Stomach smooth muscle (tissue), 2 donors: ENCODE results near the gene NUAK1.

Source experiments
- H3K27ac ChIP-seq: one replicate; pipeline ENCODE4 v1.7.0; 2013; ENCODE audit warnings: mild to moderate bottlenecking, low read length, inconsistent platforms
- H3K27me3 ChIP-seq, 2 donors: one replicate each; pipeline ENCODE4 v1.7.0; 2013; ENCODE audit warnings: low read length in 2 of 2; ENCODE audit not compliant: insufficient read depth in 2 of 2, control insufficient read depth in 1 of 2
- H3K36me3 ChIP-seq, 2 donors: one replicate each; pipeline ENCODE4 v1.7.0; 2013; ENCODE audit warnings: low read length in 2 of 2; ENCODE audit not compliant: control insufficient read depth in 2 of 2, insufficient read depth in 2 of 2
- H3K4me1 ChIP-seq: one replicate; pipeline ENCODE4 v1.7.0; 2013; ENCODE audit warnings: low read length; ENCODE audit not compliant: control insufficient read depth, insufficient read depth
- H3K4me3 ChIP-seq, 2 donors: one replicate each; pipeline ENCODE4 v1.7.0; 2013; ENCODE audit warnings: low read length in 2 of 2
- H3K9ac ChIP-seq, 2 donors: one replicate each; pipeline ENCODE4 v1.7.0; 2013; ENCODE audit warnings: low read length in 2 of 2, mild to moderate bottlenecking in 1 of 2
- H3K9me3 ChIP-seq, 2 donors: one replicate each; pipeline ENCODE4 v1.7.0; 2013; ENCODE audit warnings: low read length in 2 of 2; ENCODE audit not compliant: control insufficient read depth in 2 of 2
- donor health status: healthy.
- donor health status: Pancreatic carcinoma.

NUAK1 gene

DNA sequence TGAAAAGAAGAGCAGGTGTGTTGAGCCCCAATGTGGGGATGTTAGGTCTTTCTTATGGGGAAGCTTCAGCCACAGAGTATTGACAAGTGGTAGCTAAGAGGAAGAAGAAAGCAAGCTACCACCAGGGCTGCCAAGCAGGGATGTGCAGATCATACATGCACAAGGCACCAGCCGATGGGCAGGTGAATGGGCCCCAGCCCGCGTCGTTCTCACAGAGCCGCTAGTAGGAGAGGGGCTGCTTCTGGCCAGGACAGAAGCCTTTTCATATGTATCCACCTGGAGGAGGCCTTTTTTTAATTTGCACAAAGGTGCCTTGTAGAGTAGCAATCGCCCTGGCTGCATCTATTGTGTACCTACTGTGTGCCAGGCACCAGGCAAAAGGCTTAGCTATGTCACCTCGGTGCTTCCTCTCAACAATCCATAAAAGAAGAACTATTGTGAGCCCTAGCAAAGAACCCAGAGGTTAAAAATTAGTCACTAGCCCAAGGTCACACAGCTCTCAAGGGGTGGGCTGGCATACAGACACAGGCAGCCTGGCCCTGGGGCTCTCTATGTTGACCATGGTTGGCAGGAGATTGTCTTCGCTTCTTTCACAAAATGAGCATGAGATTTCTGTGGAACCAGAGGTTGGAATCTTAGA lies 8.2 kb downstream of the NUAK1 start:
- Histone ChIP-seq H3K4me3 (no peak overlapping the region), H3K36me3 (no peaks in the 10 kb centered on the region), H3K27me3 (no peaks in the 10 kb centered on the region), H3K9me3 (no peaks in the 10 kb centered on the region), H3K9ac (no peak overlapping the region), H3K4me1 (peaks cover 47% of the 10 kb centered on the region), H3K27ac (no peak overlapping the region)

DNA sequence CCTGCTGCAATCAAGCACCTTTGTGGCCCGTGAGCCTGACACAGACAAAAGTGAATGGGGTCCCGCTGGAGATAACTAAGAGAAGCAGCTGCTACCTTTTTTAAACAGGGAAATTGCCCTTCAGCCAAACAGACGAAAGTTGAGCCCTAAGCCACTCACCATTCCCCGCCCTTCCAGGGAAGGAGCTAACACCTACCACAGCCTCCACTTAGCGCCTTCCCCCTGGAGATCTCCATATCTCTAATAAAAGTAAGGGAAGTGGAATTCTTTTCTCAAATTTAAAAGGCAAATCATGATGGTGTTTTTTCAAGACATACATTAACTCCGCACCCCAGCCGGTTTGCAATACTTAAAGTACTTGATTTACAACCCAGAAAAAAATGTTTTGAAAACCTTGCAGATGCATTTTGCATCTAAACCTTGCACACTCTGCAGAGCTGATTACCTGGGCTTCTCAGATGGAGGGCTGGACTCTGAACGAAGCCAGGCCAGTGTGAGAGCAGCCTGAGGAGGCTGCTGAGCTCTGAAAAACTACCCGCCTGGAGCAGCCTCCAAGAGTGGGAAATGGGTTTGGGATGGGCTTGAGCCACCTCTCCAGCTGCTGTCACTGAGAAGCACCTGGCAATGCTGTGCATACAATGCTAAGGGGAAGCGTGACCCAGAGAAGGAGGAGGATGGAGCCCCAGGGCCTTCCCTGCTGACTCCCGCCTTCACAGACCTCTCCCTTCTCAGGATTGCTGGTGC lies 10.0 kb downstream of the NUAK1 start:
- no peaks in the 10 kb centered on the region for H3K9me3 ChIP-seq
- H3K4me1 ChIP-seq: peaks cover 33% of the 10 kb centered on the region
- H3K27me3 ChIP-seq: no peaks in the 10 kb centered on the region
- H3K27ac ChIP-seq: no peak overlapping the region
- H3K4me3 ChIP-seq: no peak overlapping the region
- no peaks in the 10 kb centered on the region for H3K36me3 ChIP-seq
- H3K9ac ChIP-seq: no peak overlapping the region

DNA sequence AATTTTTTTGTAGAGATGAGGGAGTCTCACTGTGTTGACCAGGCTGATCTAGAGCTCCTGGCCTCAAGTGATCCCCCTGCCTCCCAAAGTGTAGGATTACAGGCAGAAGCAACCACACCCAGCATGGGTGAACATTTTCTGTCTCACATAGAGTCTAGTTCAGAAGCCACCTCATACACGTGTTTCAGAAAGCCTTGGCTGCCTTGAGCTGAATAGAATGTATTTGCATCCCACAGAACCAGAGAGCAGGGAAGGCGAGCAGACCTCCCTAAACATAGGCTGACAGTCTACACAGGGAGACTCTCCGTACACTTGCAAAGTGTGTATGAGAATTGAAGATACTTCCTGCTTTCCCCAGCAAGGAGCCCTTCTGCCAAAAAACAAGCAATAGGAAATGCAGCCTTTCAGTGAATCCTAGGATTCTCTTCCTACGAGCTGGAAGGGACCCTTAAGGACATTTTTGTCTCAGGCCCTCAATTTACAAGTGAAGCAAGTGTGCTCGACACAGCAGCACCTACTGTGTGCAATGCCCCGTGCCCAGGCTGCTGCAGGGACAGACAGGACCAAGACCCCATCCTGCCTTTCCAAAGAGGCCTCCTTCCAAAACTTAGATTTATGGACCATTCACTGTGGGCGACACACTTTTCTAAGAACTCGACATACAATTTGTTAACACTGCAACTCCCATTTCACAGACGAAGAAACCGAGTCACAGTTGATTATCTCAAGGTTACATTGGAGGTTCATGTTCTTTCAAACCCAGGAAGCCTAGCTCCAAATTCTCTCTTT lies 11.2 kb downstream of the NUAK1 start:
- no peaks in the 10 kb centered on the region for H3K36me3 ChIP-seq
- no peaks in the 10 kb centered on the region for H3K27me3 ChIP-seq
- H3K9ac ChIP-seq: no peak overlapping the region
- no peak overlapping the region for H3K4me3 ChIP-seq
- H3K4me1 ChIP-seq: peaks cover 30% of the 10 kb centered on the region
- H3K9me3 ChIP-seq: no peaks in the 10 kb centered on the region
- no peak overlapping the region for H3K27ac ChIP-seq

DNA sequence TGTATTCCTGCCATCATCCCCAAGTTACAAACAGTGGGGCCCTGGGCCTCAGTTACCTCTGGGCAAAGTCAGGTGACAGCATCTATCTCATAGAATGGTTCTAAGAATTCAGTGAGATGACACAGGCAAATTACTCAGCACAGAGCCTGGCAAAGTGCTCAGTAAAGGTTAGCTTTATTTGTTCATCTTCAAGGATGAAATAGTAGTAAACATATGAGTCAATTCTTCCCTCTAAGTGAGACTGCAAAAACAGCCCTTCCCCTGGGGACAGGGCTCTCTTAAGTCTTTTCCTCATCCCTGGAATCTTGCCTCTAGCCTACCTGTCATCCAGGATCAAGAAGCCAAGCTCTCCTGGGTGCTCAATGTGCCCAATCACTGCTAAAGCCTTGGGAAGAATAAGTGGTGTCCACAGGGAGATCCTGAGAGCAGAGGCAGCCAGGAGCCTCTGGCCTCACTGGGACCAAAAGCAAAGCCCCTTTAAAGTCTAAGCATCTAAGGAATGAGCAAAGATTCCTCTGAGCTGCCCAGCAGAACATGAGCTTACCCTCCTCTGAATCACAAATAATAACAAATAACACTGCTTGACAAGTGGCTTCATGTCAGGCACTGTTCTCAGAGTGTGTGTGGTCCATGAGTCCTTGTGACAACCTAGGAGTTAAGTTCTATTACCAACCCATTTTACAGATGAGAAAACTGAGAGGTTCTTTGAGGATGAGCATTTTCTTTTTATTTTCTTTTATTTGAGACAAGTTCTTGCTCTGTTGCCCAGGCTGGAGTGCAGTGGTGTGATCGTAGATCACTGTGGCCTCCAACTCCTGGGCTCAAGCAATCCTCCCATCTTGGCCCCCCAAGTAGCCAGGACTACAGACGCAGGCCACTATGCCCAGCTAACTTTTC lies 12.1 kb downstream of the NUAK1 start:
- no peak overlapping the region for H3K27ac ChIP-seq
- peaks cover 27% of the 10 kb centered on the region for H3K4me1 ChIP-seq

DNA sequence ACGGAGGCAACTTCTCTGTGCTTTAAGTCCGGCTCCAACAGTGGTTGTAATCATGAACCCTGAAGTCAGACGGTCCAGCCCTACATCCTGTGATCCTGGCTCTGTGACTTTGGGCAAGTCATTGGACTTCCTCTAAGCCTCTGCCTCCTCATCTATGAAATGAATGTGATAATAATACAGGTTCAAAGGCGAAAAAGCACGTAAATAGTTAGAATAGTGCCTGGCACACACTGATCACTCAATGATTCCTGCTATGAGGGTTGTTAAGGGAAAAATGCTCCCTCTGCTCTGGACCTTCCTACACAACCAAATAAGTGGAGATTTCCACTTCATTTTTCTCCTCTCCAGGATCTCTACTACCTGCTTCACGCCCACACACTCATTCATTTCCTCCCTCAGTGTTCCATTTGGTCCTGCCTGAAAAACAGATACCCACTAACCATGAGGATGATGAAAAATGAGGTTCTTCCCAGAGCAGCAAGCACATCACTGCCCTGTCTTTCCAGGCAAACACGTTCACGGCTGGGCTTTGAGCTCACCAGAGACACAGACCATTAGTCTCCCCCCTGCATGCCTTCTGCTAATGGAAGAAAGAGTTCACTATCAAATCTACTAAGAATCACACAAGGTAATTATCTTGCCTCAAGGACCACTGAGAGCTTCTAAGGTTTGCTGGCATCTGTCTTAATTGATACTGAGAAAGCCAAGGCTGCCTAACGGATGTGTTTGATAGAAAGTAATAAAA lies 13.2 kb downstream of the NUAK1 start:
- H3K4me1 ChIP-seq: peaks cover 24% of the 10 kb centered on the region

More for the DNA sequence above, 12.1 kb downstream of the NUAK1 start:
- no peak overlapping the region for H3K4me3 ChIP-seq
- no peaks in the 10 kb centered on the region for H3K9me3 ChIP-seq
- no peaks in the 10 kb centered on the region for H3K36me3 ChIP-seq
- no peaks in the 10 kb centered on the region for H3K27me3 ChIP-seq
- no peak overlapping the region for H3K9ac ChIP-seq

DNA sequence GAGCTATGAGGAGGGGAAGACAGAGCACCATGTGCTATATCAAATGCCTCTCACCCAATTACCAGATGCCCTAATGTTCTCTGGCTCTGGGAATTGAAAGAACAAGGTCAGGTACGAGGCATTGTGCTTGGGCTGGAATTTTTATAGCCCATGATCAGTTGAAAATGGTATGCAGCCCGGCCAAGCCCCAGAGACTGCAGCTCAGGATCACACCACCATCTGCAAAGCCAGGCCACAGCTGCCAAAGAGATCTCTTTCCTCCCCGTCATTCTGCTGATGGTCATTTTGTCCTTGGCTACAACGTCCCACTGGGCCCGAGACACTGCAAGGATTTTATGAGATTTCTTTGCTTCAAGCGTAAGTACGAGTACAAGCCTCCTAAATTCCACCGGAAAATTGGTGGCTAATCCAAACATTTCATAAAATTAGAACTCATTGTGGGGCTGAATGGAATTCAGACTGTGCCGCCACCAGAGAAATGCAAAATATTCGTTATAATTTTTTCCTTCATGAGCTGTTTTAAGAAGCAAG lies 15.1 kb downstream of the NUAK1 start:
- H3K27ac ChIP-seq: no peak overlapping the region
- no peaks in the 10 kb centered on the region for H3K36me3 ChIP-seq
- H3K4me3 ChIP-seq: no peak overlapping the region
- H3K27me3 ChIP-seq: no peaks in the 10 kb centered on the region
- H3K9me3 ChIP-seq: no peaks in the 10 kb centered on the region
- no peak overlapping the region for H3K9ac ChIP-seq
- peaks cover 24% of the 10 kb centered on the region for H3K4me1 ChIP-seq

More for the DNA sequence above, 13.2 kb downstream of the NUAK1 start:
- no peaks in the 10 kb centered on the region for H3K9me3 ChIP-seq
- H3K36me3 ChIP-seq: no peaks in the 10 kb centered on the region
- no peaks in the 10 kb centered on the region for H3K27me3 ChIP-seq
- H3K27ac ChIP-seq: no peak overlapping the region
- no peak overlapping the region for H3K4me3 ChIP-seq
- H3K9ac ChIP-seq: no peak overlapping the region

DNA sequence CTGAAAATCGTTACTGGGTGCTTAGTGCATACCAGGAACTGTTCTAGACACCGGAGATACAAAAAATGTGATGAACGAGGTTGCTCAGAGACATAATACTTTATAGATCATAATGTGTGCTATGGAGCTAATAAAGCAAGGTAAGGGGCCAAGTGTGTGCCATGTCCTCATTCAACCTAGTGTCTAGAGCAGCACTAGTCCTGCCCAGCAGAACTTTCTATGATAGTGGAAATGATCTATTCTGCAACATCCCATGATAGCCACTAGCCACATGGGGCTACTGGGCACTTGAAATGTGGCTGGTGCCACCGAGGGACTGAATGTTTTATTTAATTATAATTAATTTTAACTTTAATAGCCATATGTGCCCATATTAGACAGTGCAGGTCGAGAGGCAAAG lies 15.6 kb downstream of the NUAK1 start:
- Histone ChIP-seq H3K4me1 (peaks cover 24% of the 10 kb centered on the region), H3K27ac (no peak overlapping the region), H3K4me3 (no peak overlapping the region), H3K27me3 (no peaks in the 10 kb centered on the region), H3K36me3 (no peaks in the 10 kb centered on the region), H3K9me3 (no peaks in the 10 kb centered on the region), H3K9ac (no peak overlapping the region)

DNA sequence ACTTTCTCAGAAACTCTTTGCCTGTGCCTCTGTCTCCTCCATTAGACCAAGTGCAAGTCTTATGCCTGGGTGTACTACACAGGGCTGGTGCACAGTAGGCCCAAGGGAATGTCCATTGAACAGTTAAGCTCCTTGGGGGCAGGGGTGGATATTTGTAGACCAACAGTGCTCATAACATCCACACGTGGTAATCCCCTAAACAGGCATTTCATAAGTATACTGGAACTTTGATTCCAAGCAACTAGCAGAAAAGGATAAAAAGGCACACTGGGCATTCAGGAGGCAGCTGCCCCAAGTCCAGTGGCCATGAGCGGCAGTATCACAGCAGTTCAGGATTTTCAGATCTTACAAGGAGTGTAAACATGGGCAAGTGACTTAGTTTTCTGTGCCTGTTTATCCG lies 16.8 kb downstream of the NUAK1 start:
- Histone ChIP-seq H3K4me1 (peaks cover 24% of the 10 kb centered on the region), H3K9ac (no peak overlapping the region), H3K27ac (no peak overlapping the region)

DNA sequence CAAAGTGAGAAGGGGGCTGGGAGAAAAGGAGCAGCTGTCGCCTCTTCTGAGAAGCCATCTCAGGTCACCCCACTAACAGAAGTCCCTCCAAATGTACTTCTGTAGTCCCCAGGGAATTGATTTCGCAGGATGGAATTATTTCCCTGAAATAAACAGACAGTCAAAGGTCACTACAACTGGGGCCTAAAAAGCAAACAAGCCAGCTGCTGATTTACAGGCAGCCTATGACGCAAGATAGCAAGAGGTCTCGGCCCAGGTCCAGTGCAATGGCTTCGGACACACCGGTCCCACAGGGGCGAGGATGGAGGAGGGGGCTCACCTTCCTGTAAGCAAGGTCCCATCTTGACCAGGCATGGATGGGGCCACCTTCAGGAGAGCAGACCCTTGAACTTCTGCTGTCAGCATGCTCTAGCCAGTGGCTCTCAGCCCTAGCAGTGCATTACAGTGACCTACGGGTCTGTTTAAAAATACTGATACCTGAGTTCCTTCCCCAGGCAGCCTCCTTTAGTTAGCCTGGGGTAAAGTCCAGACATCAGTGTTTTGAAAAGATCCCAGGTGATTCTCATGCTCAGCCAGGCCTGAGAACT lies 18.1 kb downstream of the NUAK1 start:
- H3K9ac ChIP-seq: no peak overlapping the region

More for the DNA sequence above, 16.8 kb downstream of the NUAK1 start:
- Histone ChIP-seq H3K9me3 (no peaks in the 10 kb centered on the region), H3K27me3 (no peaks in the 10 kb centered on the region), H3K36me3 (no peaks in the 10 kb centered on the region), H3K4me3 (no peak overlapping the region)

More for the DNA sequence above, 18.1 kb downstream of the NUAK1 start:
- no peaks in the 10 kb centered on the region for H3K36me3 ChIP-seq
- no peak overlapping the region for H3K27ac ChIP-seq
- H3K4me3 ChIP-seq: no peak overlapping the region
- no peaks in the 10 kb centered on the region for H3K9me3 ChIP-seq
- H3K4me1 ChIP-seq: peaks cover 19% of the 10 kb centered on the region
- H3K27me3 ChIP-seq: no peaks in the 10 kb centered on the region
